Renal cortex interstitium (tissue), 15 donors: ENCODE measurements around the gene ABHD5. TPM values are rescaled to one million over a fixed set of nuclear protein-coding genes. Genes with fewer than 3 reads are reported as not detected.
A peak's percentile ranks its signal among the peaks of the same experiment; 100 is the strongest.
"Not testable (repeated sequence)": the region's sequence is repeated elsewhere in the genome, so short reads cannot be mapped to it uniquely, and the experiment has no call there.

Source experiments
- DNase-seq, 11 donors: peaks; one replicate each; pipeline ENCODE4 v3.0.0-alpha.2; 2013; ENCODE audit warnings: low read depth in 9 of 11, low spot score in 4 of 11; ENCODE audit errors: extremely low read depth in 1 of 11
- long read RNA-seq, 16 experiments: transcript quantifications; one replicate each; lab custom pipeline, GENCODE V29; 2026
- polyA plus RNA-seq, 3 donors: library from polyadenylated mRNA; unstranded; fragments of 120-200 nt; gene quantifications; one replicate each; pipeline ENCODE4 v1.2.1, GENCODE V29; 2013; ENCODE audit not compliant: insufficient read length in 3 of 3

The ABHD5 gene
- 10 to 100 TPM; 20.1 to 25.2 (median 21.3) TPM for polyA plus RNA-seq
- long read RNA-seq, donor 1, full-length matches to known transcripts: 3 of 3 reads
- long read RNA-seq, donor 1, partial matches to known transcripts: 0 of 3 reads
- long read RNA-seq, donor 1, other reads (novel, unspliced or antisense): 0 of 3 reads
- long read RNA-seq, donor 2, full-length matches to known transcripts: 5 of 5 reads
- long read RNA-seq, donor 2, partial matches to known transcripts: 0 of 5 reads
- long read RNA-seq, donor 2, other reads (novel, unspliced or antisense): 0 of 5 reads
- long read RNA-seq, donor 3, full-length matches to known transcripts: 4 of 4 reads
- long read RNA-seq, donor 3, partial matches to known transcripts: 0 of 4 reads
- long read RNA-seq, donor 3, other reads (novel, unspliced or antisense): 0 of 4 reads
- long read RNA-seq, donor 4, full-length matches to known transcripts: 4 of 4 reads
- long read RNA-seq, donor 4, partial matches to known transcripts: 0 of 4 reads
- long read RNA-seq, donor 4, other reads (novel, unspliced or antisense): 0 of 4 reads
- long read RNA-seq, donor 5: 0 reads
- long read RNA-seq, donor 6, full-length matches to known transcripts: 7 of 7 reads
- long read RNA-seq, donor 6, partial matches to known transcripts: 0 of 7 reads
- long read RNA-seq, donor 6, other reads (novel, unspliced or antisense): 0 of 7 reads
- long read RNA-seq, donor 7, full-length matches to known transcripts: 6 of 6 reads
- long read RNA-seq, donor 7, partial matches to known transcripts: 0 of 6 reads
- long read RNA-seq, donor 7, other reads (novel, unspliced or antisense): 0 of 6 reads
- long read RNA-seq, donor 8, full-length matches to known transcripts: 10 of 10 reads
- long read RNA-seq, donor 8, partial matches to known transcripts: 0 of 10 reads
- long read RNA-seq, donor 8, other reads (novel, unspliced or antisense): 0 of 10 reads
- long read RNA-seq, donor 9, full-length matches to known transcripts: 3 of 3 reads
- long read RNA-seq, donor 9, partial matches to known transcripts: 0 of 3 reads
- long read RNA-seq, donor 9, other reads (novel, unspliced or antisense): 0 of 3 reads
- long read RNA-seq, donor 10, full-length matches to known transcripts: 7 of 7 reads
- long read RNA-seq, donor 10, partial matches to known transcripts: 0 of 7 reads
- long read RNA-seq, donor 10, other reads (novel, unspliced or antisense): 0 of 7 reads
- long read RNA-seq, donor 11, full-length matches to known transcripts: 2 of 2 reads
- long read RNA-seq, donor 11, partial matches to known transcripts: 0 of 2 reads
- long read RNA-seq, donor 11, other reads (novel, unspliced or antisense): 0 of 2 reads
- long read RNA-seq, donor 12, full-length matches to known transcripts: 1 of 1 reads
- long read RNA-seq, donor 12, partial matches to known transcripts: 0 of 1 reads
- long read RNA-seq, donor 12, other reads (novel, unspliced or antisense): 0 of 1 reads
- long read RNA-seq, donor 13, full-length matches to known transcripts: 7 of 7 reads
- long read RNA-seq, donor 13, partial matches to known transcripts: 0 of 7 reads
- long read RNA-seq, donor 13, other reads (novel, unspliced or antisense): 0 of 7 reads
- long read RNA-seq, donor 14, full-length matches to known transcripts: 8 of 8 reads
- long read RNA-seq, donor 14, partial matches to known transcripts: 0 of 8 reads
- long read RNA-seq, donor 14, other reads (novel, unspliced or antisense): 0 of 8 reads
- long read RNA-seq, donor 15, full-length matches to known transcripts: 2 of 2 reads
- long read RNA-seq, donor 15, partial matches to known transcripts: 0 of 2 reads
- long read RNA-seq, donor 15, other reads (novel, unspliced or antisense): 0 of 2 reads
- long read RNA-seq, donor 16, full-length matches to known transcripts: 8 of 8 reads
- long read RNA-seq, donor 16, partial matches to known transcripts: 0 of 8 reads
- long read RNA-seq, donor 16, other reads (novel, unspliced or antisense): 0 of 8 reads

DNA sequence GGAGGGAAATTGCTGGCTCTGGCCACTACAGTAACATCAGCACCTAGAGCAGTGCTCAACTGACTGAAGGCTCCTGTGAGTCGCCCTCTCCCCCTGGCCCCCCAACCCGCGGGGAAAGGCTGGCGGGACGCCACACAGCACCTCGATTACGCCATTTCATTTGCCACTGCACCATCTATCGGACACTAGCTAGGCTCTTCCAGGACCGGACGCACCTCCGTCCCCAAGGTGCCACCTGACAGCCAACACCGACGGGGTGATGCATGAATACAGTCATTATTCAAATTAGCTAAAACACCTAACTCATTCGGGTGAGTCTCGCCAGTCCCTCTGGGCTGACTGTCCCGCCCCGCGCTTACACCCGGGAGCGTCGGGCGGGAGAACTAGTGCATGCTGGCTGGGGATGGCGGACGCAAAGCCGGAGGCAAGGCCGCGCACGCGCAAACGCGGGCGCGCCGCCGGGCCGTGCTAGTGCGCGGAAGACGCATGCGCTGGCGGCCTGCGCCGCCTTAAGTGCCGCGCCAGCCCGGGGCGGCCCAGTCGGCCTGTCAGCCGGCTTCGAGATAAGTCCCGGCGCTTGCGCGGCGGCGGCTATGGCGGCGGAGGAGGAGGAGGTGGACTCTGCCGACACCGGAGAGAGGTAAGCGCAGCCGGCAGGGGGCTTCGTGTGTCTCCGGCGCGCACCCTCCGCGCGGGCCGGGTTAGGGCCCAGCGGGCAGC is at the start of gene ABHD5:
ABHD5 (plus strand) TSS at position 539 of the 720 bp plus-strand sequence; CDS start at position 594, 55 bp downstream.
- DNase-seq: peak; percentile 91 to 95 (median 93)

DNA sequence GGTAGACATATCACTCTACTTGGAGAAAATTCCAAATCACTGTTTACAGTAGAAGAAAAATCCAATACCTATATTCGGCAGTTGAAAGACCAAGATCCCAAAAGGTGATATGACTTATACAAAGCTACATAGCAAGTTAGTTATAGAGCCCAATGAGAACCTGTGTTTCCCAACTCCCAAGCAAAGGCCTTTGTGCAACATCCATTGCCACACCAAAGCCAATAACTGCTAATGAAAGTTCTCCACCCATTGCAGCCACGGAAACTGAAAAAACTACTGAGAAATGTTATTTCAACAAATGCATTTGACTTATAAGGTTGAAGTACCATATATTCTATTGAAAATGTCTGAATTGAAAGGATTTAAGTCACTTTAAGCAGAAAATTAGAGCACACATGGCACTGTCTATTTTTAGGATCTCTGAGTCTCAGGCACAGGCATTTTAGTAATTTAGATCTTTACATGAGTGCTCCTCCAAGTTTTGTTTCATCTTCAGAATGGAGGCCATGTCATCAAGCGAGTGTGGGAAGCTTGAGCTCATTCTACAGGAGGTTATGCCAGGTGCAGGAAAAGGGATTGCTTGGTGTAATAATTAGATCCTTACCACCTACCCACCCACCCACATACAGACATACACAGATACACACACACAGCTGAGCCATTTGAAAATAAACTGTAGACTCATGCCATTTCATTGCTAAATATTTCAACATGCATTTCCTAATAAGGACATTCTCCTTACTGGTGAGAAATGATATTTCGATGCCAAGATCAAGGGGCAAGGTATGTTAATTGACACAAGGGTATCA is 49.2 kb upstream of the ABHD5 start:
- no peak for DNase-seq

GRCh38 chr3:43644443-43644842 is 46.3 kb upstream of the ABHD5 start:
- DNase-seq: no peak

- DNase-seq: peak in 1 of 11 donors; percentile 24
Observed at GRCh38 chr3:43647331-43648166, 43.2 kb upstream of the ABHD5 start.

- DNase-seq: no peak
Observed at GRCh38 chr3:43648957-43649356, 41.8 kb upstream of the ABHD5 start.

GRCh38 chr3:43649365-43649968 is 41.3 kb upstream of the ABHD5 start:
- DNase-seq: peak in 1 of 11 donors; percentile 5

DNA sequence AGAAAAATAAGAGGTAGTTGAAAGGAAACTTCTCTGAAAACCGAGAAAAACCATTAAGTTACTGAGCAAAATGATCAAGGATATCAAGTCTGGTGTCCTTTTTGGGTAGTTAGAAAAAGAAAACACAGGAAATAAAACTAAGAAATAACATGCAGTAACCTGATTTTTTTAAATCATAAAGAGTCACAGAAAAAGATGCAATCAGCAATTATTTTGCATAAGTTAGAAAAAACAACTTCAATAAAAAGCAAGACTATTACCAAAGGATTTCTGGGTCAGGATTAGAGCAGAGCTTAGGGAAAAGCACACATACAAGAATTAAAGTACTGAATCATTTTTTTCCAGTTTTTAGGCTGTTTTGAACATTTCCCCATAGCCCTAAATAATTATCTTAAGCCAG is 40.4 kb upstream of the ABHD5 start:
- DNase-seq: no peak

DNA sequence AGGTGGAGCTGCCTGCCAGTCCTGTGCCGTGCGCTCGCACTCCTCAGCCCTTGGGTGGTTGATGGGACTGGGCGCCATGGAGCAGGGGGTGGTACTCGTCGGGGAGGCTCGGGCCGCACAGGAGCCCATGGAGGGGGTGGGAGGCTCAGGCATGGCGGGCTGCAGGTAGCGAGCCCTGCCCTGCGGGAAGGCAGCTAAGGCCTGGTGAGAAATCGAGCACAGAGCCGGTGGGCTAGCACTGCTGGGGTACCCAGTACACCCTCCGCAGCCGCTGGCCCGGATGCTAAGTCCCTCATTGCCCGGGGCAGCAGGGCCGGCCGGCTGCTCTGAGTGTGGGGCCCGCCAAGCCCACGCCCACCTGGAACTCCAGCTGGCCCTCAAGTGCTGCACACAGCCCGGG is 34.3 kb upstream of the ABHD5 start:
- DNase-seq: not testable (repeated sequence)

DNA sequence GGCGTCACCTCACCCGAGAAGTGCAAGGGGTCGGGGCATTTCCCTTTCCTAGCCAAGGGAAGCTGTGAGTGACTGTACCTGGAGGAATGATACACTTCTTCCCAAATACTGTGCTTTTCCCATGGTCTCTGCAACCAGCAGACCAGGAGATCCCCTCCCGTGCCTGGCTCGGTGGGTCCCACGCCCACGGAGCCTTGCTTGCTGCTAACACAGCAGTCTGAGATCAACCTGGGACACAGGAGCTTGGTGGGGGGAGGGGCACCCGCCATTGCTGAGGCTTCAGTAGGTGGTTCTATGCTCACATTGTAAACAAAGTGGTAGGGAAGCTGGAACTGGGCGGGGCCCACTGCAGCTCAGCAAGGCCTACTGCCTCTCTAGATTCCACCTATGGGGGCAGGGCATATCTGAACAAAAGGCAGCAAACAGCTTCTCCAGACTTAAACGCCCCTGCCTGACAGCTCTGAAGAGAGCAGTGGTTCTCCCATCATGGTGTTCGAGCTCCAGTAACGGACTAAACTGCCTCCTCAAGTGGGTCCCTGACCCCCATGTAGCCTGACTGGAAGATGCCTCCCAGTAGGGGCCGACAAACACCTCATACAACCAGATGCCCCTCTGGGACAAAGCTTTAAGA is 31.4 kb upstream of the ABHD5 start:
- no peak for DNase-seq

GRCh38 chr3:43661376-43661775 is 29.4 kb upstream of the ABHD5 start:
- DNase-seq: not testable (repeated sequence)

GRCh38 chr3:43665011-43665410 is 25.7 kb upstream of the ABHD5 start:
- DNase-seq: not testable (repeated sequence)

GRCh38 chr3:43670635-43671522 is 19.9 kb upstream of the ABHD5 start:
- DNase-seq: no peak

DNA sequence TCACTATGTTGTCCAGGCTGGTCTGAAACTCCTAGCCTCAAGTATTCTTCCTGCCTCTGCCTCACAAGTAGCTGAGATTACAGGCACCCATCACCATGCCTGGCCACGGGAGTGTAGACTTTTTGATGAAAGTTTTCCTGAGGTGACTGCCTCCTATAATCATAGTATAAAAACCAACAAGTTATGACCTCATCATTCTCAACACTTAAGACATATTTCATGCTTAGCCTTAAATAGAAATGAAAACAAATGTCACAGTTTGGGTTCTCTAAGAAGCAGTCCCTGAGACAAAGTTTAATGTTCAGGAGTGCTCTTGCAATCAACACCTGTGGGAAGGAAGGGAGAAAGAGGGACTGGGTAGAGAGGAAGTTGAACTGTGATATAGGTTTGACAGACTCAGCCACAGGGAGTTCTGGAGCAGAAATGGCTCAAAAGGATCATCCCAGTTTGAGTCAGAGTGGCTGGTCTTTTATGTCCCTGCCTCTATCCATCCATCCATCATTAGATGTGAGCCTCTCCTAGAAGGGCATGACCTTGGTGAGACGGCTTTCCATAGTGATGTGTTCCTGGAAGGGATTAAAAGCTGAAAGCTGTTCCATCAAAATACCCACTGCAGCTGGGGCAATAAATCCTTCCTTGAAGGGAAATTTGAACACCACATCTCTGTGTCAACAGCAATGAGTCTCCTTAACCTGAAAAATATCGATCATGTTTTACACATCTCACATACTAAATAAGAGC is 16.2 kb upstream of the ABHD5 start:
- no peak for DNase-seq
